NOMO-1 treated with DMSO at 0.1 percent for 48 hours (cell line): ENCODE data around the gene ZNF777.

Experiments used
- DNase-seq: peaks from one replicate; lab custom pipeline; 2025; ENCODE audit not compliant: unreplicated experiment; lab: John Stamatoyannopoulos, UW

The ZNF777 gene

DNA sequence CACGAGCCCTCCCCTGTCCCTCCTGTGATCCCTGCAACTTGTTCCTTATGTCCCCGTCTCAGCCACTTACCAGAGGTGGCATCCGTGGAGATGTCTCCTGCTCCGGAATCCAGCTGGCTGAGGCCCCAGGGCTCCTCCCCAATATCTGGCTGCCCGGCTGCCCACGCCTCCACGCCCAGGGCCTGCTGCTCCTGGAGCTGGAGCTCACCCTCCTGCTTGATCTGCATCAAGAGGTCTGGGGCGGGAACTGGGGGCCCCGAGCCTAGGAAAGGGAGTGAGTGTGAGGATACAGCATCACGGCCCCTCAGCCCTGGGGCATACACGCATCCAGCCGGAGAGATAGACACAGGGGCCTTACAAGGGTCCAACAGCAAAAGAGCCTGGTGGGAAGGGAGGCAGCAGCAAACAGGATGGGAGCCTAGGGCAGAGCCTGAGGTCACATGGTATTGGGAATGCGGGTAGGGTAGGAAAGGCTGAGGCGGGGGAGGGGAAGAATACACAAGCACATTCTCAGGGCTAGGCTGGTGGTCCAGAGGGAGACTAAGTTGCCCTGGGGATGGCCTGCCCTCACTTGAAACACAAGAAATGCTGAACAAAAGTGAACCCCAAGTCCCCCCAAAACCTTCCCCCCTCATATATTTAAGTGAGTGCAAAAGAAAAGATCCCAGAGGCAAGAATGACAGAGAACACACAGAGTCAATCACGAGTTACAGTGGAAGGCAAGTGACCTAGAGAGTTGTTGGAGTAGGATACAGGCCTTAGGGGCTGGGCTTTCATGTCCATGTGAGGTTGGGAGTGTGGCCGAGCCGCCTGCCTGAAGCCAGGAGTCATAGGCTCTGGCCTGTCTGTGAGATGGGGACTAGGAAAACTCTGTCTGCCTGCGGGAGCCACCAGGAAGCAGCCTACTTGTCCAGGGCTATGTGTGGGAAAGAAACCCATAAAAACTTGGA is 16.9 kb upstream of the ZNF777 start:
- no peak for DNase-seq

DNA sequence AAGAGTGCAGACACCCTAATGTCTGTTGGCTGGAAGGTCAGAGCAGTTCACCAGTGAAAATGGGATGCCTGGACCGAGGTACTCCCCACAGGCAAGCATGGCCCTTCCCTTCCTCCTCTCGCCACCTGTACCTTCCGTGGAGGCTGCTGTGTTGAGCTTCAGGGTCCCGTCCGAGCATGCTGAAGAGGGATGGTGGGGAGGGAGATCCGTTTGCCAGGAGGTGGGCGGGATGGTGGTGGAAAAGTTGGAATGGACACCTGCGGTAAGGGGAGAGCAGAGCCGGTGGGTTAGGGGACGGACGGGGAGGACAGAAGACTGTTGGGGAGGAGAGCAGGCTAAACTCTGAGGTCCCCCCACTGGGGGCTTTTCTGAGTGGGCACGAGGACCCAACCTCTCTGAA is 15.9 kb upstream of the ZNF777 start:
- DNase-seq, result no peak

DNA sequence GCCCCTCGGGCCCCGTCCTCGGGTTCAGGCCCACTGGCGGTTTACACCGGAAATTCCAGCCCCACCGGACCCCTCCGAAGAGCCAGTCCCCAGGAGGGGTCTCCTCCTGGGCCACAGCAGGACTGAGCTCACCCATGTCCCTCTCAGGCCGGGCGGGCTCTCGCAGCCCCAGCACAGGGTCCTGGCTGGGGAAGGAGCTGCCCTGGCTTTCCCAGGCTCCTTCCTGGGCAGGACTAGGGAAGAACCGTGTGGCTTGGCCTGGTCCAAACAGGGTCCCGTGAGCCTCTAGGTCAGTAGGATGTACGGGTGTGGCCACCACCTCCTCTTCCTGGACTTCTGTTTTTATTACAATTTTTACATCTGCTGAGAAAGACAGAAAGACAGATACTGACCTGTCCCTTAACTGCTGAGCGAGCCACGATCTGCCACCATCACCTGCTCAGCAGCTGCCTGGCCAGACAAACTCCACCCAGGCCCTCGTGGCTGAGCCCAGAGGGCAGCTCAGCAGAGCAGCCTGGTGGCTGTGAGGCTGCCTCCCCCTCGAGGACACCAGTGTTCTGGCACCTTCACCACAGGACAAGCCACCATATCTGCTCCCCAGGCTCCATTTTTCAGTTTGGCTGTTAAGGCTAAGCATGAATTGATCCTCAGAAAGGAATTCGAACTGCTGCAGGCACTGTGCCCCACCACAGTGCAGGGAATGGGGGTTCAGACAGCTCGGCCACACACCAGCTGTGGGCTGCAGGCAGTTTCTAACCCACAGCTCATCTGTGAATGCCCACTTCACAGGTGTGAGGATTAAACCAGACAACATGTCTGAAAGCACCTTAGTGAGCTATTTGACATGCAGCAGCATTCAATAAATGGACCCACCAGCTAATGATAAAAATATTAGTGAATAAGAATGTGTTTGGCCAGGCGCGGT is 14.5 kb upstream of the ZNF777 start:
- no peak for DNase-seq

DNA sequence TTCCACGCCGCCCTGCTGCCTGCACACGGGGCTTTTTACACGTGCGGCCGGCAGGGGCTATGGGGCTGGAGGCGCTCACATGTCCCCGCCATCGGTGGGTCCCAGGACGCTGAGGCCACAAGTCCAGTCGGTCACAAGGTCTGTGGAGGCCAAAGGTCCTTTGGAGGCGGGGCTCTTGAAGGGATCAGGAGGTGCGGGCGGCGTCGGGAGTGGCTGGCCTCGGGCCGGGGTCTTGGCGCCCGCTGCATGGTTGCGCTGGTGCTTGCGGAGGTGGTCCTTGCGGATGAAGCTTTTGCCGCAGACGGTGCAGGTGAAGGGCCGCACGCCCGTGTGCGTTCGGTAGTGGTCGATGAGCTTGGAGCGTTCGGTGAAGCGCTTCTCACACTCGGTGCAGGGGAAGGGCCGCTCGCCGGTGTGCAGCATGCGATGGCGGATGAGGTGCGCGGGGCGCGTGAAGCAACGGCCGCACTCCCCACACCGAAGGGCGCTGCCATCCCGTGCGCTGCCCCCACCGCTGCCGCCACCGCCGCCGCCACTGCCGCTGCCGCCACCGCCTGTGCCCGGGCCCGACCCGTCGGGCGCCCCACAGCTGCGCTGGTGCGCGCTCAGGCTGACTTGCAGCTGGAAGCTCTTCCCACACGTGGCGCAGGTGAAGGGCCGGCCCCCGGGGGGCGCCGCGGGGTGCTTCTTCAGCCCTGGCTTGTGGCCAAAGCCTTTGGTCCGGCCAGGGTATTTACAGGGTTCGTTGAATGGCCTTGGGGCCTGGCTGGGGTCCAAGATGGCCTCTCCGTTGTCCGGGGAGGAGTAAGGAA is 13.7 kb upstream of the ZNF777 start:
- no peak for DNase-seq

DNA sequence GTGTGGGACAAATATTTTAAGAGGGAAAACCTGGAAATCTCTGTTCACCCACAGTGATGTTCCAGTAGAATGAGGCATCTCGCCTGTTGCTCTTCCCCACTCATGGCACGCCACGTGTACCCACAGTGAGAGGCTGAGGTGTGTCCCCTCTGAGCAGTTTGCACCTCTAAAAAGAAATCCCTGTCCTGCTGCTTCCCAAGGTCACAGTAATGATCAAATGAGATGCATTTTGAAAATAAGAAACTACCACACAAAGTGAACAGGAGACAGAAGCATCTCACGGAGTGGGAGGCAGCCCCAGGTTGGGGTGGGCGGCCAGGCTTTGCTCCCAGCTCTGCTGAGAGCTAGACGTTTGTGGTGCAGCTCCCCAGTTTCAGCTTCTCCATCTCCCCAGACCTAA is 12.4 kb upstream of the ZNF777 start:
- DNase-seq, result no peak

DNA sequence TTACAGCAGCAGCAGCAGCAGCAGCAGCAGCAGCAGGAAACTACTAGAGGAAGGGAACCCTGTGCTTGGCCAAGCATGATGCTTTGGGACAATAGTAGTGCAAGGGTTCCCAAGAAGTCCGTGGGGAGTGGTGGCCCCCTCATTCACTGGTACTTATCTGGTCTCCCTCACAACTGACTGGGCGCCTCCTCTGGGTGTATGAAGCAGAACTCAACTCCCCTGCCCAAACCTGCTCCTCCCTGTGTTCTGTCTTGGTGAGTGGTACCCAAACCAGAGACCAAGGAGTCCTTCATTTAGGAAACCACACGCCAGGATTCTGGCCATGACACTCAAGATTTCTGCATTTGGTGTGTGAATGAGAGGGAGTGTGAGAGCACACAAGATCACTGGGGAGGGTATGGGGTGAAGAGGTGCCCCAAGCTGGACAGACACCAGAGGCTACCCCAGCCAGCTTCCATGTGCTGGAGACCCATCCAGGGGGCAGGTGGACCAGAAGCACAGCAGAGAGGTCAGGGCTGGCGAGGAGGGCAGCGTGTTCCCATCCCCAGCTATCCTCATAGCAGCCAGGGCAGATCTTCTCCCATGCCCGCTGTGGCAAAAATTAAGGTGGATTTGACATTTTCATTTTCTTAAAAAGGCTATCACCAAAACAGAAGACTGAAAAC is 10.6 kb upstream of the ZNF777 start:
- no peak for DNase-seq

DNA sequence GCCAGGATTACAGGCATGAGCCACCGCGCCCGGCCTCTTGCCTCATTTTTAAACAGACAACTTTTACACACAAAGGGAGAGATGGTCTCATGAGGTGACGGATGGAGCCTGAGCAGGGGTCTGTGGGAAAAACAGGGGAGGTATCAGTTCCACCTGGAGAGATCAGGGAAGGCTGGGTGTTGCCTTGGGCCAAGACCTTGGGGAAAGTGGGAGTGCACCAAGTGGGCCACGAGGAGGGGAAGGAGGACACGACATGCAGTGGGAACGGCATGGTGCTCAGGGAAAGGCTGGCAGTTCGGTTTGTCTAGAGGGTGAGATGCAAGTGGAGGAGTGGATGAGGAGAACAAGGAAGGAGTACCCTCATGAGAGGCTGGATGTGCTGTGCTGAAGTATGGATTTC is 8.9 kb upstream of the ZNF777 start:
- DNase-seq, result no peak

DNA sequence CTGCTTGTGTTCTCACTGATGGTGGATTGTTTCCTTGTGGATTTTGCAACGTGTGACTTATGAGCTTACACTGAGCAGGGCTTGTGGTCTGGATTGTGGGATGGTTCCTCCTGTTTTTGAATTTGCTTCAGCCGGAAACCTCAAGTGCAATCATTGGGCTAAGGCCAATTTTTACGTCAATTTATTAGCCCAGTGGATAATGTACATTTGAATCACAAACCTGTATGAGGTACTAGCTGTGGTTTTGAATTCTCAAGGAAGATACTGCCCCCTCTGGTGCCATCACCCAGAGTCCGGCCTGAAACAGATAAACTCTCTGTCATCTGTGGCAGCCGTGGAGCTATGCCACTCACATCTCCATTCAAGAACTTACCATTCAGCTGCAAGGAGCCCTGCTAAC is 7.3 kb upstream of the ZNF777 start:
- no peak for DNase-seq

DNA sequence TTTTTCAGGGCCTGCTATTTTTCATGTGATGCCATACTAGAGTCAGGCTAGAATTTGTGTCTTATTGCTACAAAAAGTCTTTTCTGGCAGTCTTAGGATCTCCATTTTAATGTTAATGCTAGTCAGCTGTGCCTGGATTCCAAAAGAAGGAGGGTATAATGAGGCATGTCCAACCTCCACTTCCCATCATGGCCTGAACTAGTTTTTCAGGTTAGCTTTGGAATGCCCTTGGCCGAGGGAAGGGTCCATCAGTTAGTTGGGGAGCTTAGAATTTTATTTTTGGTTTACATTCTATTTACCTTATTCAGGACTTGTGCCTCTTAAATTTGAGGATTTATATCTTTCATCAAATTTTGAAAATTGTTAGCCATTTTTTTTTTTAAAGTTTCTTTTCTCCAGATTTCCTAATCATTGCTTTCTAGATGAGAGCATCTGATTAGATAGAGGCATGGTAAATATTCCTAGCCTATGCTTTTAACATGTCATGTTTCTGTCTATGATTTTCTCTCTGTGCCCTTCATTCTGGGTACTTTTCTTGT is 6.5 kb upstream of the ZNF777 start:
- DNase-seq, result no peak

DNA sequence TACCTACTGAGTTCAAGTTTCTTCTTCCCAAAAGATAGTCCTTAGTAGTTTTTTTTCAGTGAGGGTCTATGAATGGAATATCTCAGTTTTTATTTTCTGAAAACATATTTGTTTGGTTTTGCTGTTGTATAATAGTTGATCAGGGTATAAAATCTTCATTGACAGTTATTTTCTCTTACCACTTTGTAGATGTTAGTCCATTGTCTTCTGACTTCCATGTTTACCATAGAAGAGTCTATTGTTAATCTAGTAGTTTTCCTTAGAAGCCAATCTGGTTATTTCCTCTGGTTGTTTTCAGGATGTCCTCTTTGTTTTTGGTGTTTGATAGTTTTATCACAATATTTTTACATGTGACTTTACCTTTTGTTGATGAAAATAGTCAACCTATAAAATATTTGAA is 5.5 kb upstream of the ZNF777 start:
- DNase-seq, result no peak

DNA sequence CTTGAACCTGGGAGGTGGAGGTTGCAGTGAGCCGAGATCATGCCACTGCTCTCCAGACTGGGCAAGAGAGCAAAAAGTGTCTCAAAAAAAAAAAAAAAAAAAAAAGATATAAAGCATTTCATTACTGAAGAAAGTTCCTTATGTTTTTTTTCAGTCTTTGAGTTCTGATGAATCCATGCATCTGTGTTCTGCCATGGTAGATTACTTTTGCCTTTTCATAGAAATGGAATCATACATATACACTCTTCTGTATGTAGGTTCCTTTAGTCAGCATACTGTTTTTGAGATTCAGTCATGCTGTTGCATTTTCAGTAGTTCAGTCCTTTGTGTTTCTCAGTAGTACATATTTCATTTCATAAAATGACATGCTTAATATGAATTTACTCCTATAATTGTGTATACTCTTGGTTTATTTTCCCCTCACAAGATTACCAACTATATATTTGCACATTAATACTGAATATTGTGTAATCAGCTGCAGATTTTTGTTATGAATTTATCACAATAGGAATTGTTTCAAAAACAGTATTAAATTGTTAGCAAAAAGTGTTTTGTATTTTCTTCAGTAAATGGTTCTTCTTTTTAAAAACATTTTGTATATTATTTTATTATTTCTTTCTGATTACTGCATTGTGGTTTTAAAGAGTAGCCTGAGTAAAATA is 2.8 kb upstream of the ZNF777 start:
- DNase-seq, result no peak

DNA sequence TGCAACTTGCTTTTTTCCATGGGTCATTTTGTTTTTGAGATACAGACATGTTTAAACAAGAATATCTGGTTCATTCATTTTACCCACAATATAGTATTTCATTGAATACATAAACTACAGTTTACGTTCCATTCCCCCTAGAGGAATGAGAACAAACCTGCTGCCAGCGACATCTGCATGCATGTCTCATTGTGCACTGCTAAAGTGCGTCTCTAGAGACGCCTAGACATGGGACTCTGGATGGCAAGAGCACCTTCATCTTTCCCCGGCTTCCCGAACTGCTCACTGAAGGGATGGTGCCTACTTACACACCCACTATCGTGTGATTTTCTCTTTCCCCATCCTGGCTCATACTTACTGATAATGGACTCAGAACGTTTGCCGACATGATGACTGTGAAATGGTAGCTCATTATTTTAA is 1.2 kb upstream of the ZNF777 start:
- DNase-seq, result no peak

DNA sequence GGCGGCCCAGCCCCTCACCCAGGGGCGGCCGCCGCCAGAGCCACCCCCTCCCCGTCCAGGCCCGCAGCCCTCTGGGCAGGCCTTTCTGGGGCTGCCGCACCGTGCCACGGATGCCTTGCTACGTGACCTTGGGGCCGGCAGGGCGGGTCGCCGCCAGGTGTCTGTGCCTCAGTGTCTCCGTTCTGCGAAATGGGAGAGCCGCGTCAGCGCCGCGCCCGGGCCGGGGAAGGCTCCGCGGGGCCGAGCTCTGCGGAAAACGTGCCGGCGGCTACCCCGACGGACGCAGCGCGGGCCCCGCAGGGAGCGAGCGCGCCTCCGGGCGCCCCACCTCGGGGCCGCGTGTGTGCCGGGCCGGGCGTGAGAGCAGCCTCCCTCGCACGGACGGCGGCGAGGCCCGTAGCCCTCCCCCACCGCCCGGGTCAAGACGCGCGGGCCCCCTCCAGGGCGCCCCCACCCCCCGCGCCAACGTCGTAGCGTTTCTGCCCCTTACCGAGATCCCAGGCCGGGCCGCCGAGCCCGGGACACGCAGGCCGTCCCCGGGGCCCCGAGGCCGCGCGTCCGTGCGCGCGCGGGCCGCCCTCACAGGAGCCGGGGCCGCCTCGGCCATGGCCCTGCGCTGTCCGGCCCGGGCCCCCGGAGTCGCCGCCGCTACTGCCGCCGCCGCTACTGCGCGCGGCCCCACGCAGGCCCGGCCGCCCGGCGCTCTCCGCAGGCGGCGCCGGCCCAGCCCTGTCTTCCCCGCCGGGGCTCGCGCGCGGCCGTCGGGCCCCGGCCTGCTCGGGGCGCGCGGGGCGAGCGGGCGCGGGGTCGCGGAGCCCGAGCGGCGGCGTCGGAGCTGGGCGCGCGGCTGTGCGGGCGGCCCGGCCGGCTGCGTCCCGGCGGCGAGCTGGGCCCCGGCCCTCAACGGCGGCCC is 1.1 kb downstream of the ZNF777 start:
- DNase-seq, result no peak

DNA sequence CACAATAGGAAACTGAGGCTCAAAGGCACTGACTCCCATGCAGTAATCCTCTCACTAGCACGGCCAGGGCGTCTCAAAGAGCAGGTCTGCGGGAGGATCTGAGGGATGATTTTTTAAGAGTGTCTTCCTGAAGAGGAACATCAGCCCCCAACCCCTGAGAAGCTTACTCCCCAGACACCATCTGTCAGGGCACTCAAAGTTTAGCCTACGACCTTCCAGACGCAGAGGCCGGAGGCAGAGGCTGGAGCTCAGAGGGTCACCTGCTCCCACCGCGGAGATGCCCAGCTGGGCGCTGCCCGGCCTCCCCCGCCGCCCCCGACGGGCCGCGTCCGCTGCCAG is 1.7 kb downstream of the ZNF777 start:
- no peak for DNase-seq

DNA sequence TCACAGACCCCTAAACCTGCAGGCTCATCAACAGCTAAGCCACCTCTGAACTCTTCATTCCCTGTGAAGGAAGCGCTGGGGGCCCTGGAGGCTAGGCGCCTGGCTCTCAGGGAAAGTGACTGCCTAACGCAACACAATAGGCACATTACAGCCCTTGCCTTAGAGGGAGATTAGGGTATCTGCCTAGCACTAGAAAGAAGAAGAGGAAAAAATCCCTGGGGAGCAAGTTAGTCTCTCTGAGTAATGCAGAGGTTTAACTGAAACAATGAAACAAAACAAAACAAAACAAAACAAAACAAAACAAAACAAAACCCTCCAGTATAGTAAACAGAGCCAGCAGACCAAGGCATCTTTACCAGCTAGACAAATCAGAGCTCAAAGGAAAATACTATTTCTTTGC is 2.6 kb downstream of the ZNF777 start:
- DNase-seq, result no peak

DNA sequence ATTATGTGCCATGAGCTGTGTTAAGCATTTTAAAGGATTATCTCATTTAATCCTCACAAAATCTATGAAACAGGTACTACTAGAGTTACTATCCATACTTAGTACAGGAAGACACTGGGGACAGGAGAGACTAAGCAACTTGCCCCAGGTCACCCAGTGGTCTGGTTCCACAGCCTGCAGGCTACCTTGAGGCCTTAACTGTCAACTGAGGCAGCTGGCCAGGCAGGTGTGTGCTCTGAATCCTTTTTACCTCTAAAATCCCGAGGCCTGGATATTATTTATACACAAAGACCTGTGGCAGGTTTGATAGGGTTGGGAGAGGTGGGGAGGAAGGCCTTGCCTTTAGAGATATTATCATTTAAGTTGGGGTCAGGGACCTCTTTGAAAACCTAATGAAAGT is 3.1 kb downstream of the ZNF777 start:
- no peak for DNase-seq

DNA sequence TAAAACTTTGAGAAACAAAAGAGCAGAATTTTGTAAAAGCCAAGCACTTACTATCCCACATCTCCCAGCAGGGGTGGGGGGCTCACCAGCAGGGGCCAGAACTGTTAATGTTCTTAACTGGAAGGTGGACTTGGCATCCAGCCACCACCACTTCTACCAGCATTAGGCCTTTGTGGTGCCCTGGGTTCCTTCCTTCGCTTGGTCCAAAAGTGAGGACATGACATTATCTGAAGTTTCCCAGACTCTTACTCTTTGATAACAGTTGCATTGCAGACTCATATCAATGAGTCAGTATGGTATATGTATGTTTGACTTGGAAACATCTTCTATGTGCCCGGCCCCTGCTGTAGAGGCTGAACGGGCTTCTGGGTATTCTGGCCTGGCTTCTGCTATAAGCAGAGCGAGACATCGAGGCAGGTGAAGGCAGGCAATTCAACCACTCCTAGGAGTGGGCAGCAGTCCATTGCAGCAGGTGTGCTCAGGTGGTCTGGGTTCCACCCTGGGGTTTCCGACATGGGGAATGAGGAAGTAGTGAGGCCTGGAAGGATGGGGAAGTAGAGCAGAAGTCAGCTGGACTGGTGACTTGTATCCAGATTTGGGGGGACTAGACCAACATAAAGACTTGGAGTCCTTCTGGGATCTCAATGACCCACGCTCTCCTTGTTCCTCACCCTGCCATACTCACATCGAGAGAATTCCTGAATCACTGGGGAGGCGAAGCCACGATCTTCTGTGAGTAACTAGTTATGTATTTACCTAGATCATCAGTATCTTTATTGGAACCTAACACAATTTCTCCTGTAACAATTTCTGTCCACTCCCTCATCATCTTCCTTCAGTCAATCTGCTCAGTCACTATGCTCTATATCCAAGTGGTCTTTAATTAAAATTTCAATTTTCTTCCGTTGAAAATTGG is 4.1 kb downstream of the ZNF777 start:
- DNase-seq, result no peak
